WTC11 (cell line): ENCODE measurements around the gene CYP51A1. TPM values are rescaled to one million over a fixed set of nuclear protein-coding genes. Genes with fewer than 3 reads are reported as not detected.

Experiments used
- ATAC-seq: fragments of 200-7000 bp; cut with Tn5 transposase; 2 replicates; pipeline ENCODE4 v1.10.0; 2021; ENCODE audit warnings: mild to moderate bottlenecking, moderate library complexity
- CTCF ChIA-PET: fragments of 300-600 bp; sonication (Branson Sonifier 250); formaldehyde crosslinking; loops from one replicate; lab custom pipeline; 2021; ENCODE audit warnings: antibody characterized with exemption; lab: Charles Lee
- POLR2A ChIA-PET: fragments of 350-600 bp; sonication (Branson Sonifier 250); formaldehyde crosslinking; loops from one replicate; lab custom pipeline; 2021; ENCODE audit warnings: antibody characterized with exemption; lab: Charles Lee
- DNase-seq: peaks from one replicate; pipeline ENCODE4 v3.0.0; 2021; ENCODE audit warnings: low spot score
- H3K27ac Mint-ChIP-seq: 2 replicates; pipeline ENCODE4 v1.8.0; 2021; ENCODE audit warnings: mixed read lengths
- H3K27me3 Mint-ChIP-seq: 2 replicates; pipeline ENCODE4 v1.8.0; 2021; ENCODE audit warnings: low read depth, mild to moderate bottlenecking, moderate library complexity, mixed read lengths
- H3K36me3 Mint-ChIP-seq: 2 replicates; pipeline ENCODE4 v1.8.0; 2021; ENCODE audit warnings: mixed read lengths
- H3K4me1 Mint-ChIP-seq: 2 replicates; pipeline ENCODE4 v1.8.0; 2022; ENCODE audit warnings: mixed read lengths
- H3K4me3 Mint-ChIP-seq: 2 replicates; pipeline ENCODE4 v1.8.0; 2021; ENCODE audit warnings: mild to moderate bottlenecking, moderate library complexity, mixed read lengths
- H3K9me3 Mint-ChIP-seq: 2 replicates; pipeline ENCODE4 v1.8.0; 2021; ENCODE audit warnings: mixed read lengths
- ATF6 ChIP-seq: sonication (generic); formaldehyde crosslinking; IDR thresholded peaks from 2 replicates; pipeline ENCODE4 v1.8.1; 2023; ENCODE audit warnings: mild to moderate bottlenecking, missing genetic modification reagents
- CREB1 ChIP-seq: sonication (generic); formaldehyde crosslinking; IDR thresholded peaks from 2 replicates; pipeline ENCODE4 v1.8.0; 2023; ENCODE audit warnings: mild to moderate bottlenecking, missing genetic modification reagents
- E2F5 ChIP-seq: sonication (generic); formaldehyde crosslinking; IDR thresholded peaks from 2 replicates; pipeline ENCODE4 v1.8.1; 2022; ENCODE audit warnings: mild to moderate bottlenecking, moderate library complexity, missing genetic modification reagents
- EMX1 ChIP-seq: fragments of 250-450 bp; sonication (Bioruptor Pico); IDR thresholded peaks from 2 replicates; pipeline ENCODE4 v1.8.0; 2021; ENCODE audit warnings: mild to moderate bottlenecking
- FOXJ3 ChIP-seq: sonication (generic); formaldehyde crosslinking; IDR thresholded peaks from 2 replicates; pipeline ENCODE4 v1.9.0; 2021; ENCODE audit warnings: missing genetic modification reagents, mild to moderate bottlenecking, borderline replicate concordance
- FOXK1 ChIP-seq: sonication (generic); formaldehyde crosslinking; IDR thresholded peaks from 2 replicates; pipeline ENCODE4 v1.8.0; 2022; ENCODE audit warnings: mild to moderate bottlenecking, moderate library complexity, missing genetic modification reagents
- IRF1 ChIP-seq: sonication (generic); formaldehyde crosslinking; IDR thresholded peaks from 2 replicates; pipeline ENCODE4 v1.8.0; 2023; ENCODE audit warnings: missing genetic modification reagents
- MYBL2 ChIP-seq: sonication (generic); formaldehyde crosslinking; IDR thresholded peaks from 2 replicates; pipeline ENCODE4 v1.8.1; 2023; ENCODE audit warnings: mild to moderate bottlenecking, moderate library complexity, missing genetic modification reagents
- NFATC4 ChIP-seq: fragments of 250-450 bp; sonication (Bioruptor Pico); IDR thresholded peaks from 2 replicates; pipeline ENCODE4 v1.9.0; 2021; ENCODE audit warnings: mild to moderate bottlenecking
- NFE2L1 ChIP-seq: sonication (generic); formaldehyde crosslinking; IDR thresholded peaks from 2 replicates; pipeline ENCODE4 v1.8.1; 2023; ENCODE audit warnings: missing genetic modification reagents
- NR3C1 ChIP-seq: sonication (generic); formaldehyde crosslinking; conservative IDR thresholded peaks from 2 replicates; pipeline ENCODE4 v1.8.1; 2023; ENCODE audit warnings: low read depth, mild to moderate bottlenecking, missing genetic modification reagents
- STAT6 ChIP-seq: sonication (generic); formaldehyde crosslinking; conservative IDR thresholded peaks from 2 replicates; pipeline ENCODE4 v1.8.1; 2023; ENCODE audit warnings: mild to moderate bottlenecking, low read depth, missing genetic modification reagents, moderate library complexity
- TEAD4 ChIP-seq: sonication (generic); formaldehyde crosslinking; IDR thresholded peaks from 2 replicates; pipeline ENCODE4 v1.8.0; 2022; ENCODE audit warnings: mild to moderate bottlenecking, missing genetic modification reagents
- ZBTB21 ChIP-seq: sonication (generic); formaldehyde crosslinking; IDR thresholded peaks from 2 replicates; pipeline ENCODE4 v1.8.1; 2023; ENCODE audit warnings: mild to moderate bottlenecking, missing genetic modification reagents, borderline replicate concordance
- ZBTB43 ChIP-seq: sonication (generic); formaldehyde crosslinking; IDR thresholded peaks from 2 replicates; pipeline ENCODE4 v1.8.1; 2023; ENCODE audit warnings: mild to moderate bottlenecking, missing genetic modification reagents
- ZMAT4 ChIP-seq: fragments of 250-450 bp; sonication (Bioruptor Pico); IDR thresholded peaks from 2 replicates; pipeline ENCODE4 v1.9.0; 2021; ENCODE audit warnings: mild to moderate bottlenecking
- ZNF532 ChIP-seq: fragments of 250-450 bp; sonication (Bioruptor Pico); IDR thresholded peaks from 2 replicates; pipeline ENCODE4 v1.9.0; 2021; ENCODE audit warnings: mild to moderate bottlenecking, borderline replicate concordance
- total RNA-seq: library from RNA; stranded (reverse); gene quantifications from 3 replicates; pipeline ENCODE4 v1.2.3, GENCODE V29; 2021

The CYP51A1 gene
- total RNA-seq, 1 experiment from 2014 or later, result 81.4 TPM

- H3K4me1 Mint-ChIP-seq, result no peaks in the 10 kb centered on the region
- TF ChIP-seq TEAD4 (CRISPR knock-in tag) (no peak), ZBTB43 (CRISPR knock-in tag) (no peak), STAT6 (no peak), ZMAT4 (CRISPR knock-in tag) (no peak), NFE2L1 (CRISPR knock-in tag) (no peak), IRF1 (CRISPR knock-in tag) (no peak), NR3C1 (no peak), ZBTB21 (CRISPR knock-in tag) (no peak), MYBL2 (no peak), FOXJ3 (no peak), CREB1 (CRISPR knock-in tag) (no peak), ATF6 (CRISPR knock-in tag) (no peak), FOXK1 (CRISPR knock-in tag) (no peak), E2F5 (CRISPR knock-in tag) (no peak), ZNF532 (CRISPR knock-in tag) (no peak), EMX1 (CRISPR knock-in tag) (no peak), NFATC4 (CRISPR knock-in tag) (no peak)
- POLR2A ChIA-PET, result interaction anchor here (0.7 kb wide), 1 partner anchor 21 kb away, joined by 6 read pairs; no protein-coding TSS in a partner anchor
- no peak overlapping the region for H3K4me3 Mint-ChIP-seq
- DNase-seq (no peak), ATAC-seq (no peak)
- H3K27me3 Mint-ChIP-seq, result no peaks in the 10 kb centered on the region; the same call in 1 of the 2 replicates
- no peaks in the 10 kb centered on the region for H3K36me3 Mint-ChIP-seq
- no peaks in the 10 kb centered on the region for H3K9me3 Mint-ChIP-seq
- H3K27ac Mint-ChIP-seq, result no peak overlapping the region
- CTCF ChIA-PET, result interaction anchor here (0.6 kb wide), 1 partner anchor 20 kb away, joined by 4 read pairs; no protein-coding TSS in a partner anchor
These were observed 22.7 kb upstream of the CYP51A1 start for GRCh38 chr7:92156990-92157389.
